Measurements from ENCODE around the gene CYTH4.

DNA sequence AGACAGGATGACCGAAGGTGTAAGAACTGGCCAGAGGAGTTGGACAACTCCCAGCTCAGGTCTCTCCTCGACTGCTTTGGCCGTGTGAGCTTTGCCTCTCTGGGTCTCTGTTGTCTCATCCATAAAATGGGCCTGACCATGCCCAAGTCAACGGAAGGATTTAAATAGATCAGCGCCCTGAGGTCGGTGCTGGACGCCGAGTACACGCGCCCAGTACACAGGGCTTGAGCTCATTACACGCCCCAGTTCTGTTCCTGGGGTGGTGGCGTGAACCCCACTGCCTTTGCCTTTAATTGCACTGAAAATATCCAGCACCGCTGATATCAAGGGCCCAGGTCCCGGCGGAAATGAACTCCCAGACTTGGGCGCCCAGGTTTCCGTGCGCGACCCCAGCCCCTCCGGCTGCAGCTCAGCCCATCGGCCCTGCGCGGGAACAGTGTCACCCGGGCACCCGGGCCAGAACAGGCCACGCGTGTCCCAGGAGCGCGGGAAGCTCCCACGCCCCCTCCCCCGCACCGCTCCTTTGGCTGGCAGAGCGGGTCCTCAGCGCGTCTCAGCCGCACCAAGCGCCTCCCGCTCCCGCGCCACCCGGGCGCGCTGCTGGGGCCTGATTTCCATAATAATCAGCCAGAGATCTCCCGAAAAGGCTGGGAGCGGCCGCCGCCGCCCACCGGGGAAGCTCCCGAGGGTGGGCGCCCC, 42.2 kb downstream of the CYTH4 start:
- TF ChIP-seq CTCF (IDR thresholded peaks at IDR 0.05) (no peak), POLR2A (IDR thresholded peaks at IDR 0.05) (no peak)
